ENCODE results near the gene FBXW8. TPM values are rescaled to one million over a fixed set of nuclear protein-coding genes. Genes with fewer than 3 reads are reported as not detected.

Gene FBXW8
- total RNA-seq, 4 donors from 2014 or later, result 8.5 to 14.3 (median 10.6) TPM

GRCh38 chr12:116881325-116881876 lies 29.3 kb upstream of the FBXW8 start, which contains the start of gene HRK:
HRK (minus strand) TSS chr12:116881441; CDS start chr12:116881307, 134 bp downstream.
- no peak for TF ChIP-seq CTCF (IDR thresholded peaks at IDR 0.05; ENCODE audit: low read depth)

- no peak for TF ChIP-seq CTCF (IDR thresholded peaks at IDR 0.05; ENCODE audit: low read depth)
Measured at GRCh38 chr12:116881877-116882507, 28.8 kb upstream of the FBXW8 start.

DNA sequence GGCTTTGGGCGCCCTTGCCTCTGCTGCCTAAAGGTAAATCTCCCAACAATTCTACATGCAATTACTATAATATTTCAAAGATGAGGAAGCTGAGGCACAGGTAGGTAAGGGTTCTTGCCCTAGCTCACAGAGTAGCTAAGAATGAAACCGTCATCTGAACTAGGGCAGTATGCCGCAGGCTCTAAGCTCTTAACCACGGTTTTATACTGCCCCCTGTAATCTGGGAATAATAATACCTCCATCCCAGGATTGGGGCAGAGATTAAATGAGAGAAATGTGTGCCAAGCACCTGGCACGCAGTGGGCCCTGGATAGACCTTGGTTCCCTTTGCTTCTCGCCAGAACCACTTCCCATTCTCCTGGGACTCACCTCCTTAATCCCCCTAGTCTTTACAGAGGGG lies 28.0 kb upstream of the FBXW8 start:
- TF ChIP-seq CTCF (IDR thresholded peaks at IDR 0.05; ENCODE audit: low read depth), result no peak

DNA sequence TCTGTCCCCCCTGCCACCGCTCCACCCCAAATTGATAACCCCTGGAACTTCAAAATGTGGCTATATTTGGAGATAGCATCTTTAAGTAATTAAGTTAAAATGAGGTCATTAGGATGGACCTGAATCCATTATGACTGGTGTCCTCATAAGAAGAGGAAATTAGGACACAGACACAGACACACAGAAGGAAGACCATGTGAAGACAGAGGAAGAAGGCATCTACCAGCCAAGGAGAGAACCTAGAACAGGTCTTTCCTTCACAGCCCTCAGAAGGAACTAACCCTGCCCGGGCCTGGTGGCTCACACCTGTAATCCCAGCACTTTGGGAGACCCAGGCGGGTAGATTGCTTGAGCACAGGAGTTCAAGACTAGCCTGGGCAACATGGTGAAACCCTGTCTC lies 25.9 kb upstream of the FBXW8 start:
- no peak for TF ChIP-seq CTCF (IDR thresholded peaks at IDR 0.05; ENCODE audit: low read depth)

GRCh38 chr12:116885491-116885890 lies 25.3 kb upstream of the FBXW8 start:
- no peak for TF ChIP-seq CTCF (IDR thresholded peaks at IDR 0.05; ENCODE audit: low read depth)

GRCh38 chr12:116887244-116887643 lies 23.5 kb upstream of the FBXW8 start:
- no peak for TF ChIP-seq CTCF (IDR thresholded peaks at IDR 0.05; ENCODE audit: low read depth)

DNA sequence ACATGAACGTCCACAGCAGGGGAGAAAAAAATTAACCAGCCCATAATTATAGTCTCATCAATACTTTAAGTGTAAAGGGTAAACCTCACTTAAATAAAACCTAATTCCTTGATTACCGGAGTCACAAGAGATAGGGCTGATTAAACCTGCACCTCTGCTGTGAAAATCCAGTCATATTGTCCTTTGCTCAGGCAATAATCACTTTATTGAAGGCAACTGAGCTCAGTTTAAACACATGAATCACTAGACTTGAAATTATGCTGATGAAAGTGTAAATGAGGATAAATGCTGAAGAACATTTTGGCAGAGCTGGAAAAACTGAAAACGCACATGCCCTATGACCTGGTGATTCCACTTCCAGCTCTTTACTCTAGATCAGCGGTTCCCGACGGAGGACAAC lies 22.9 kb upstream of the FBXW8 start:
- no peak for TF ChIP-seq CTCF (IDR thresholded peaks at IDR 0.05; ENCODE audit: low read depth)
